Activated CD4-positive, CD25-positive, alpha-beta regulatory T cell treated with anti-CD3 and anti-CD28 coated beads, Interleukin-2, amount 50 U/mL, for 72 hours (primary cell): ENCODE measurements around the gene UACA.
"Not testable (repeated sequence)": the region's sequence is repeated elsewhere in the genome, so short reads cannot be mapped to it uniquely, and the experiment has no call there.

Experiments used
- DNase-seq: peaks from one replicate; pipeline ENCODE4 v3.0.0; 2021

The UACA gene

GRCh38 chr15:70703096-70703878 is 60.1 kb downstream of the UACA start:
- no peak for DNase-seq

GRCh38 chr15:70702584-70702983 is 60.8 kb downstream of the UACA start:
- no peak for DNase-seq

- DNase-seq, result no peak
Observed at GRCh38 chr15:70701891-70702568, 61.3 kb downstream of the UACA start.

- no peak for DNase-seq
Observed at GRCh38 chr15:70701171-70701570, 62.2 kb downstream of the UACA start.

- DNase-seq, result no peak
Observed at GRCh38 chr15:70699890-70700289, 63.5 kb downstream of the UACA start.

GRCh38 chr15:70698836-70699390 is 64.4 kb downstream of the UACA start:
- no peak for DNase-seq

GRCh38 chr15:70698426-70698825 is 64.9 kb downstream of the UACA start:
- DNase-seq, result no peak

GRCh38 chr15:70690491-70691276 is 72.7 kb downstream of the UACA start:
- DNase-seq, result no peak

GRCh38 chr15:70690021-70690420 is 73.3 kb downstream of the UACA start:
- DNase-seq, result no peak

- no peak for DNase-seq
Observed at GRCh38 chr15:70687482-70687881, 75.9 kb downstream of the UACA start.

GRCh38 chr15:70680817-70681216 is 82.5 kb downstream of the UACA start:
- no peak for DNase-seq

GRCh38 chr15:70679919-70680231 is 83.5 kb downstream of the UACA start:
- no peak for DNase-seq

GRCh38 chr15:70672081-70672480 is 91.3 kb downstream of the UACA start:
- DNase-seq, result no peak

- no peak for DNase-seq
Observed at GRCh38 chr15:70670680-70671079, 92.7 kb downstream of the UACA start.

- DNase-seq, result no peak
Observed at GRCh38 chr15:70669966-70670658, 93.2 kb downstream of the UACA start.

- DNase-seq, result no peak
Observed at GRCh38 chr15:70669006-70669602, 94.3 kb downstream of the UACA start.

GRCh38 chr15:70665599-70665998 is 97.8 kb downstream of the UACA start:
- no peak for DNase-seq

GRCh38 chr15:70664494-70664893 is 98.9 kb downstream of the UACA start:
- DNase-seq, result no peak

- not testable (repeated sequence) for DNase-seq
Observed at GRCh38 chr15:70663069-70663468, 100.3 kb downstream of the UACA start.

- DNase-seq, result no peak
Observed at GRCh38 chr15:70659662-70660061, 103.7 kb downstream of the UACA start.

GRCh38 chr15:70658641-70659040 is 104.7 kb downstream of the UACA start:
- DNase-seq, result no peak

- DNase-seq, result no peak
Observed at GRCh38 chr15:70653426-70653825, 109.9 kb downstream of the UACA start.

- no peak for DNase-seq
Observed at GRCh38 chr15:70652341-70652740, 111.0 kb downstream of the UACA start.
